HEK293T (cell line): ENCODE data around the gene GALNT7.

Experiments used
- ARNT ChIP-seq: fragments of 450-650 bp; IDR thresholded peaks from 2 replicates; pipeline ENCODE4 v1.6.1; 2017; ENCODE audit warnings: mild to moderate bottlenecking
- BHLHE40 ChIP-seq: fragments of 450-650 bp; IDR thresholded peaks from 2 replicates; pipeline ENCODE4 v1.6.1; 2016; ENCODE audit warnings: mild to moderate bottlenecking, moderate library complexity, borderline replicate concordance
- CTBP1 ChIP-seq: fragments of 450-650 bp; IDR thresholded peaks from 2 replicates; pipeline ENCODE4 v1.6.1; 2016; ENCODE audit warnings: borderline replicate concordance
- ELF4 ChIP-seq: fragments of 450-650 bp; IDR thresholded peaks from 2 replicates; pipeline ENCODE4 v1.6.1; 2017; ENCODE audit warnings: antibody characterized with exemption
- FOXA1 ChIP-seq: fragments of 450-650 bp; IDR thresholded peaks from 2 replicates; pipeline ENCODE4 v1.6.1; 2016; ENCODE audit warnings: mild to moderate bottlenecking
- FOXK2 ChIP-seq: fragments of 450-650 bp; IDR thresholded peaks from 2 replicates; pipeline ENCODE4 v1.6.1; 2016; ENCODE audit warnings: mild to moderate bottlenecking
- FOXM1 ChIP-seq: fragments of 450-650 bp; IDR thresholded peaks from 2 replicates; pipeline ENCODE4 v1.6.1; 2017; ENCODE audit warnings: mild to moderate bottlenecking, borderline replicate concordance
- HDGF ChIP-seq: fragments of 450-650 bp; IDR thresholded peaks from 2 replicates; pipeline ENCODE4 v1.6.1; 2017; ENCODE audit warnings: antibody characterized with exemption, borderline replicate concordance
- LEF1 ChIP-seq: fragments of 450-650 bp; IDR thresholded peaks from 2 replicates; pipeline ENCODE4 v1.6.1; 2017; ENCODE audit warnings: mild to moderate bottlenecking, borderline replicate concordance
- NFRKB ChIP-seq: fragments of 450-650 bp; IDR thresholded peaks from 2 replicates; pipeline ENCODE4 v1.6.1; 2016; ENCODE audit warnings: mild to moderate bottlenecking, moderate library complexity
- SP1 ChIP-seq: fragments of 450-650 bp; IDR thresholded peaks from 2 replicates; pipeline ENCODE4 v1.6.1; 2017
- SUZ12 ChIP-seq: fragments of 450-650 bp; IDR thresholded peaks from 2 replicates; pipeline ENCODE4 v1.6.1; 2016; ENCODE audit warnings: mild to moderate bottlenecking
- ZNF384 ChIP-seq: fragments of 450-650 bp; IDR thresholded peaks from 2 replicates; pipeline ENCODE4 v1.6.1; 2016
- TF ChIP-seq, protein P1 (sequence below): fragments of 450-650 bp; IDR thresholded peaks from 2 replicates; pipeline ENCODE4 v1.6.1; 2016

DNA sequence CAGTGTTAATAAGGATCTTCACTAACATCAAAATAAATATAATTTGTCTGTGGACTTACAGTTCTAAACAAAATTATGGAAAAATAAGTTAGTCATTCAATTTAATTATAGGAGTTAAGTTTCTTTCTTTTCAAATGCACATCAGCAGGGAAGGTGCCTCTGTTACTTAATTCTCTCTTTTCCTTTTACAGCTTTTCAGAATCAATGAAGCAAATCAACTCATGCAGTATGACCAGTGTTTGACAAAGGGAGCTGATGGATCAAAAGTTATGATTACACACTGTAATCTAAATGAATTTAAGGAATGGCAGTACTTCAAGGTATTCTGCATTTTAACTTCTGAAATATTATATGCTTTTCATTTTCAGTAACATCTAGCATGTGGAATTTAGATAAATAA is 149.6 kb downstream of the GALNT7 start:
- no peak for TF ChIP-seq ZNF384
- no peak for TF ChIP-seq HDGF
- no peak for TF ChIP-seq FOXK2
- TF ChIP-seq, protein P1, sequence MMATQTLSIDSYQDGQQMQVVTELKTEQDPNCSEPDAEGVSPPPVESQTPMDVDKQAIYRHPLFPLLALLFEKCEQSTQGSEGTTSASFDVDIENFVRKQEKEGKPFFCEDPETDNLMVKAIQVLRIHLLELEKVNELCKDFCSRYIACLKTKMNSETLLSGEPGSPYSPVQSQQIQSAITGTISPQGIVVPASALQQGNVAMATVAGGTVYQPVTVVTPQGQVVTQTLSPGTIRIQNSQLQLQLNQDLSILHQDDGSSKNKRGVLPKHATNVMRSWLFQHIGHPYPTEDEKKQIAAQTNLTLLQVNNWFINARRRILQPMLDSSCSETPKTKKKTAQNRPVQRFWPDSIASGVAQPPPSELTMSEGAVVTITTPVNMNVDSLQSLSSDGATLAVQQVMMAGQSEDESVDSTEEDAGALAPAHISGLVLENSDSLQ = no peak
- no peak for TF ChIP-seq FOXA1
- TF ChIP-seq SP1 = no peak
- TF ChIP-seq NFRKB = no peak
- TF ChIP-seq CTBP1 = no peak
- no peak for TF ChIP-seq FOXM1
- TF ChIP-seq SUZ12 = no peak
- no peak for TF ChIP-seq ELF4
- no peak for TF ChIP-seq LEF1
- no peak for TF ChIP-seq ARNT
- TF ChIP-seq BHLHE40 = no peak
